GM19438 (cell line): Measurements from ENCODE around the gene APH1B.

Experiments
- ATAC-seq: cut with Tn5 transposase; IDR thresholded peaks from one replicate; pipeline ENCODE4 v1.9.1; 2021; ENCODE audit warnings: low read depth; ENCODE audit not compliant: unreplicated experiment

APH1B gene

GRCh38 chr15:63349156-63349555, 71.8 kb downstream of the APH1B start:
- no peak for ATAC-seq

- ATAC-seq = no peak
These were observed 72.2 kb downstream of the APH1B start for GRCh38 chr15:63349621-63350020.

DNA sequence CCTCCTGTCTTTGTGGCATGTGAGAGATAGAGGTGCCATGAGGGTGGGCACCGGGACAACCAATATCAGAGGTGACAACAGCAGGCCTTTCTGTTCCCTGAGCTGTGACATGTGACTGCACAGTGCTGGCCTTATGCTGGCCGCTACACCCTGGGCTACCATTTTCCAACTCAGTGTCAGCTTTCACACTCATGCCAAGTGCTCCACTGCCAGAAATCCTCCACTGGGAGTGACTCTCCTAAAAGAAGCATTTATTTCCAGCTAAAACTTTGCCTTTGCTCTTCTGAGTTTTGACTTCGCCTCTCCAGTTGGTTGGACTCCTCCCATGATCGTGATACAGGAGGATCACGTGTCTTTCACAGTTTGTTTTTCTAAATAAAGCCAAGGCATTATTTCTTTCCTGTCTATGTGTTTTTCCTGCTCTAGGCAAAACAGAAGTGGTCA, 72.8 kb downstream of the APH1B start:
- no peak for ATAC-seq

DNA sequence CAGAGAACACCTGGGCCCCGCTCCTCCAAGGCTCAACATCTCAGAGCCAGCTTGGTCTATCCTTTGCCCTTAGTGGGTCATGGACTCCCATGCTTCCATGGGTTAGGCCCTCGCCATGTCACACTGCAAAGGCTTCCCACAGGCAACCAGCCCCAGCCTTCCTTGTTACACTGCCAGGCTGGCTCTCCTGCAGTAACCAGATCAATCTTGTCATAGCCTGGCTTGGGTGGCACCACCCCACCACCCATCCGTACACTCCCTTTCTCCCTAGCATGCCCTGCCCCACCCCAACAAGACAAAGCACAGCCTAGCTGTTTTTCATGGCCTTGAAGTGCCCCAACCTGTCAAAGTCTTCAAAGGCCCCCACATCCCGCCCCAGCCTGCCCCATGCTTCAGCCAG, 73.8 kb downstream of the APH1B start:
- ATAC-seq = no peak

DNA sequence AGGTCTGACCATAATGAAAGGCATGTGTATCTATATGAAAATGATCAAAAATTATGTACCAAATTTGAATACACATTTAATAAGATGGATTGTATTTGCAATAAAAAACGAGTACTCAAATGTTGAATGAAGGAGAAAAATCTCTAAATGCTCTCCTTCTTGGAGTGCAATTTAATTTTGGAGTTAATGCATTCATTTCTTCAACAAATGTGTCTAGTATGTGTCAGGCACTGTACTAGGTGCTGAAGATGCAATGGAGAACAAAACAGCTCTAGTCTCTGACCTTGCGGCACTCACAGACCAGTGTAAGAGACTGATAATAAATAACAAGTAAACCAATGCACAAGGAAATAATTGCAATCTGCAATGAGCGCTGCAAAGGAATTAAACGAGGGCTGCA, 75.4 kb downstream of the APH1B start:
- no peak for ATAC-seq

DNA sequence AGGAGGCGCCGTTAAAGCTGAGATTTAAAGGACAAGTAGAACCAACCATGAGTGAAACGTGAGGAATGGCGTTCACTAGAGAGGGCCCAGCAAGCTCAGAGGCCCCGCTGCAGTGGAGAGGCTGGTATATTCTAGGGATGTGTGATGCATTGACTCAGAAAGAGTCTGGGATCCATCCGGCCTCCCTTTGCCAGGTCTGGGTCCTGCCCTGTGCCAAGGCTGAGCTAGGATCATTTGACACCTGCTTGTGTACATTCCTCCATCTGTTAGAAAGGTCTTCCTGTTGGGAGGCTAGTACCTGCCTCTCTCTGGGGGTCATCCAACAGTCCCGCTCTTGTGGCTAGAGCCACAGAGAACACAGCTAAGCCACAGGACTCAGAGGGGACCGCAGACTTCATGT, 75.9 kb downstream of the APH1B start:
- ATAC-seq = no peak

DNA sequence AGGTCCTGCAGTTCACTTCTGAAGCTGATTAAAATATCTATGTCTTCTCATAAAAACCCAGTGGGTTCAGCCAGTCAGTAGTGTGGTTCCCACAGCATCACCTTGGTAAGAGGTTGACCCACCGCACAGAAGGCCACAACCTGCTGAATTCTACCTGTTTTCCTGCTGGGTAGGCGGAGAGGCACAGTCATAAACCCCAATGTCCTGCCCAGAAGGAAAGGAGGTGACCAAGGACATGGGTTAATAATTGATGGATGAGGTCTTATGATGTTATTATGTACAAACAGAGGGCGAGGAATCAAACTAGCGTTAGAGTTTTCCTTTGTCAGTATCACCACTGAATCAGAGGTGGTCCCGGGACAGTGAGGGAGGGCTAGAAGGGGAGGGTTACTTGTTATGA, 76.5 kb downstream of the APH1B start:
- no peak for ATAC-seq

- no peak for ATAC-seq
These were observed 77.6 kb downstream of the APH1B start for GRCh38 chr15:63354821-63355650.

DNA sequence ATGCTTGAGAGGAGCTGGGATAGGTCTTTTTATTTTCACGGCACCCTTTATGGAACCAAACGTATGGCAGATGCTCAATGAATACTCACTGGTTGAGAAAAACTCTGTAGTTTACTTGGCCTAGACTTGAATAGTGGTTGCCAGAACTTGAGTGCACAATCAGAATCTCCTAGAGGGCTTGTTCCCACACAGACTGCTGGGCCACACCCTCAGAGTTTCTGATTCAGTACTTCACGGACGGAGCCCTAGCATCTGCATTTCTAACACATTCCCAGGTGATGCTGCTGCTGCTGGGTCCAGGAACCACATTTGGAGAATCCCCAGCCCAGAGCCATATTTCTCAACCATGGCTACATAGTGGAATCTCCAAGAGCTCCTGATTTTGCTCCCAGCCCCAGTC, 79.7 kb downstream of the APH1B start:
- ATAC-seq = no peak

DNA sequence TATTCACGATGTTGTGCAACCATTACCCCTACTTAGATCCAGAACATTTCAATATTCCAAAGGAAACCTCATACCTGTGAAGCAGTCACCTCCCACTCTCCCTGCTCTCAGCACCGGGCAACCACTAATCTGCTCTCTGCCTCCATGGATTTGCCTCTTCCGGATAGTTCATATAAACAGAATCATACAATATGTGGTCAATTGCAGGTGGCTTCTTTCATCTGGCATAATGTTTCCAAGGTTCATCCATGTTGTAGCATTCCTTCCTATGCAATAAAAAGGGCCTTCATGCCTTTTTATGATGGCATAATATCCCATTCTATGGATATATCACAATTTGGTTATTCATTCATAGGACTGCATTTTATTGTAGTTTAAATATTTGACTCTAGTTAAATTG, 80.3 kb downstream of the APH1B start:
- no peak for ATAC-seq

DNA sequence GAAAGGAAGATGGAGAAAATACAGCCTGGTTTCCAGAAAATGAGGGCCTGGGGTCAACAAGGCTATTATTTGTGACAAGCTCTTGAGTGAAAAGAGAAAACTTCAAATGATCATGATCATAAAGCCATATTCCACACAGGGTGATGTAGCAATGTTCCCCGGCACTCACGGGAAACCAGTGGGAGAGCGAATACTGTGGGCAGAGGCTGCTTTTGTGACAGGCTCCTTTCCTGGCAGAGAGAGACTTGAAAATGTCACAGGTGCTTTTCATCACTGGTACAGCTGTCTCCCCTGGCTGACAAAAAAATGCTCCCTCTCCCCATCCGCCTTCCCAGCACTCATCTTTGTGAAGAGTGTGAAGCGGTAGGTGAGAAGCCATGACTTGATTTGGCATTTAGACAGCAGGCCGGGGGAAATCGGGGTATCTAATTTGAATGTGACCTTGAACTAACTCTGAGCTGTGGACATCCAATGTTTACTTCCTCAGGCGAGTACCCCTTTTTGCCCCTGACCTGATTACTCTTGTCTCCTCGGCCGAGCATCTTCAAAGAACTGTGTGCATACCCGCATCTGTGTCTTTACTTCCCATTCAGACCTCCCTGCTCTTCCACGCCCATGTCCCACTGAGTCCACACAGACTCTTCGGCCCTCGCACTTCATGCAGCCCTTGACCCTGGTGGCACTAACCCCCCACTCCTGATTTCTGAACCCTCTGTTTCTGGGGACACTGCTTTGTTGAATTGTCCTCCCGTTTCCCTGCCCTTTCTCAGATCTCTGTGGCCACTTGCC, 81.0 kb downstream of the APH1B start:
- no peak for ATAC-seq
